GM21367 (cell line): ENCODE data around the gene PDSS2.
"Not testable (repeated sequence)": the region's sequence is repeated elsewhere in the genome, so short reads cannot be mapped to it uniquely, and the experiment has no call there.

ENCODE experiments used
- ATAC-seq: cut with Tn5 transposase; IDR thresholded peaks from one replicate; pipeline ENCODE4 v1.9.1; 2021; ENCODE audit not compliant: unreplicated experiment

Gene PDSS2

GRCh38 chr6:107230448-107230847 lies 228.9 kb downstream of the PDSS2 start:
- ATAC-seq, result no peak

- ATAC-seq, result no peak
Measured at GRCh38 chr6:107230024-107230423, 229.3 kb downstream of the PDSS2 start.

- no peak for ATAC-seq
Measured at GRCh38 chr6:107228754-107229153, 230.6 kb downstream of the PDSS2 start.

GRCh38 chr6:107221519-107221918 lies 237.8 kb downstream of the PDSS2 start:
- no peak for ATAC-seq

- ATAC-seq, result no peak
Measured at GRCh38 chr6:107219851-107220250, 239.5 kb downstream of the PDSS2 start.

GRCh38 chr6:107218142-107218541 lies 241.2 kb downstream of the PDSS2 start:
- no peak for ATAC-seq

GRCh38 chr6:107217248-107217647 lies 242.1 kb downstream of the PDSS2 start:
- no peak for ATAC-seq

GRCh38 chr6:107216197-107216933 lies 243.0 kb downstream of the PDSS2 start:
- no peak for ATAC-seq

GRCh38 chr6:107215334-107215733 lies 244.0 kb downstream of the PDSS2 start:
- ATAC-seq, result no peak

- no peak for ATAC-seq
Measured at GRCh38 chr6:107214655-107215054, 244.7 kb downstream of the PDSS2 start.

GRCh38 chr6:107209406-107210305 lies 249.7 kb downstream of the PDSS2 start:
- ATAC-seq, result no peak

- ATAC-seq, result no peak
Measured at GRCh38 chr6:107207251-107207873, 252.0 kb downstream of the PDSS2 start.

- ATAC-seq, result no peak
Measured at GRCh38 chr6:107205058-107205998, 254.0 kb downstream of the PDSS2 start.

- ATAC-seq, result no peak
Measured at GRCh38 chr6:107202876-107203468, 256.4 kb downstream of the PDSS2 start.

- no peak for ATAC-seq
Measured at GRCh38 chr6:107198631-107199416, 260.5 kb downstream of the PDSS2 start.

- no peak for ATAC-seq
Measured at GRCh38 chr6:107196152-107196551, 263.2 kb downstream of the PDSS2 start.

- ATAC-seq, result not testable (repeated sequence)
Measured at GRCh38 chr6:107194723-107195122, 264.6 kb downstream of the PDSS2 start.

- no peak for ATAC-seq
Measured at GRCh38 chr6:107192830-107193229, 266.5 kb downstream of the PDSS2 start.

GRCh38 chr6:107187630-107188029 lies 271.7 kb downstream of the PDSS2 start:
- ATAC-seq, result no peak
